IMR-90 (cell line): Measurements from ENCODE around the gene FAM20C. TPM values are rescaled to one million over a fixed set of nuclear protein-coding genes. Genes with fewer than 3 reads are reported as not detected.
A peak's percentile ranks its signal among the peaks of the same experiment; 100 is the strongest.

Experiments
- ATAC-seq: fragments of 200-7000 bp; cut with Tn5 transposase; 2 replicates; pipeline ENCODE4 v1.9.1; 2020; ENCODE audit warnings: low read depth, mild to moderate bottlenecking, moderate library complexity
- BruUV-seq: library from RNA; stranded (reverse); fragments of 400-500 nt; replicated peaks from 2 replicates; lab custom pipeline; 2021; lab: Mats Ljungman, UMichigan
- CTCF ChIA-PET: fragments of 300-600 bp; formaldehyde crosslinking; extraction: SDS; loops from one replicate; lab custom pipeline; 2021; ENCODE audit warnings: antibody characterized with exemption; lab: Yijun Ruan, JAX
- POLR2A ChIA-PET: fragments of 300-600 bp; sonication (Branson Sonifier 250); formaldehyde crosslinking; loops from one replicate; lab custom pipeline; 2022; ENCODE audit warnings: antibody characterized with exemption; ENCODE audit not compliant: unreplicated experiment; lab: Charles Lee
- DNase-seq: peaks from one replicate; pipeline ENCODE4 v3.0.0; 2013
- H2AFZ ChIP-seq: replicated peaks from 2 replicates; pipeline ENCODE3; 2013; ENCODE audit warnings: low read length, mild to moderate bottlenecking; ENCODE audit not compliant: poor library complexity
- H2AK5ac ChIP-seq: 2 replicates; pipeline ENCODE4 v1.6.1; 2013; ENCODE audit warnings: low read depth, low read length, inconsistent platforms
- H2AK9ac ChIP-seq: replicated peaks from 2 replicates; pipeline ENCODE3; 2013; ENCODE audit warnings: mild to moderate bottlenecking, low read depth, low read length, moderate library complexity; ENCODE audit not compliant: poor library complexity
- H2BK120ac ChIP-seq: 2 replicates; pipeline ENCODE4 v1.6.1; 2013; ENCODE audit warnings: low read depth, low read length, inconsistent platforms
- H2BK15ac ChIP-seq: 3 replicates; pipeline ENCODE4 v1.6.1; 2013; ENCODE audit warnings: low read depth, low read length, inconsistent platforms
- H2BK20ac ChIP-seq: 2 replicates; pipeline ENCODE4 v1.6.1; 2013; ENCODE audit warnings: low read depth, mild to moderate bottlenecking, inconsistent platforms, low read length, moderate library complexity
- H2BK5ac ChIP-seq: 2 replicates; pipeline ENCODE4 v1.6.1; 2013; ENCODE audit warnings: mild to moderate bottlenecking, low read depth, low read length, inconsistent platforms; ENCODE audit not compliant: poor library complexity, severe bottlenecking
- H3K14ac ChIP-seq: replicated peaks from 2 replicates; pipeline ENCODE4 v1.6.1; 2013; ENCODE audit warnings: low read depth, low read length, inconsistent platforms
- H3K18ac ChIP-seq: 2 replicates; pipeline ENCODE4 v1.6.1; 2013; ENCODE audit warnings: low read depth, low read length, control low read depth
- H3K23ac ChIP-seq: 2 replicates; pipeline ENCODE4 v1.6.1; 2013; ENCODE audit warnings: low read depth, low read length, inconsistent platforms
- H3K27ac ChIP-seq: 2 replicates; pipeline ENCODE4 v1.5.1; 2013; ENCODE audit warnings: mild to moderate bottlenecking, control low read depth, low read length; ENCODE audit not compliant: insufficient read depth
- H3K27me3 ChIP-seq: 2 replicates; pipeline ENCODE4 v1.6.1; 2013; ENCODE audit warnings: low read length; ENCODE audit not compliant: control insufficient read depth, insufficient read depth
- H3K36me3 ChIP-seq: 2 replicates; pipeline ENCODE4 v1.6.1; 2013; ENCODE audit warnings: low read length, mixed read lengths; ENCODE audit not compliant: control insufficient read depth, insufficient read depth
- H3K4ac ChIP-seq: 2 replicates; pipeline ENCODE4 v1.6.1; 2013; ENCODE audit warnings: low read depth, low read length, inconsistent platforms
- H3K4me1 ChIP-seq: 2 replicates; pipeline ENCODE4 v1.6.1; 2013; ENCODE audit warnings: low read length, mixed read lengths; ENCODE audit not compliant: control insufficient read depth, insufficient read depth
- H3K4me2 ChIP-seq: 2 replicates; pipeline ENCODE4 v1.6.1; 2013; ENCODE audit warnings: low read depth, mild to moderate bottlenecking, control low read depth, low read length, moderate library complexity
- H3K4me3 ChIP-seq: 2 replicates; pipeline ENCODE4 v1.5.1; 2013; ENCODE audit warnings: low read depth, mild to moderate bottlenecking, control low read depth, low read length, moderate library complexity; ENCODE audit not compliant: insufficient read depth
- H3K56ac ChIP-seq: 2 replicates; pipeline ENCODE4 v1.6.1; 2013; ENCODE audit warnings: low read length, inconsistent platforms; ENCODE audit not compliant: insufficient read depth; ENCODE audit errors: extremely low read depth
- H3K79me1 ChIP-seq, 2 experiments: 2 replicates each; pipeline ENCODE4 v1.6.1; 2013; ENCODE audit warnings: low read length in 2 of 2, inconsistent platforms in 1 of 2, low read depth in 1 of 2
- H3K9ac ChIP-seq: 2 replicates; pipeline ENCODE4 v1.6.1; 2013; ENCODE audit warnings: low read depth, low read length, control low read depth
- H3K9me1 ChIP-seq: 2 replicates; pipeline ENCODE4 v1.6.1; 2013; ENCODE audit warnings: low read length, inconsistent platforms; ENCODE audit not compliant: insufficient read depth
- H3K9me3 ChIP-seq: 2 replicates; pipeline ENCODE4 v1.6.1; 2013; ENCODE audit warnings: low read length; ENCODE audit not compliant: control insufficient read depth, insufficient read depth
- H4K20me1 ChIP-seq: 2 replicates; pipeline ENCODE4 v1.6.1; 2013; ENCODE audit warnings: low read length, inconsistent platforms; ENCODE audit not compliant: insufficient read depth
- H4K5ac ChIP-seq: 2 replicates; pipeline ENCODE4 v1.6.1; 2013; ENCODE audit warnings: mild to moderate bottlenecking, low read depth, low read length, control low read depth
- H4K8ac ChIP-seq, 2 experiments: 2 replicates each; pipeline ENCODE4 v1.6.1; 2013; ENCODE audit warnings: low read depth in 2 of 2, low read length in 2 of 2, control low read depth in 1 of 2, inconsistent platforms in 1 of 2
- H4K91ac ChIP-seq: 2 replicates; pipeline ENCODE4 v1.6.1; 2013; ENCODE audit warnings: low read depth, low read length, inconsistent platforms; ENCODE audit not compliant: insufficient read depth
- BHLHE40 ChIP-seq: fragments of 150-350 bp; IDR thresholded peaks from 2 replicates; pipeline ENCODE4 v1.6.1; 2016; ENCODE audit warnings: mild to moderate bottlenecking, low read depth, low read length
- CEBPB ChIP-seq: IDR thresholded peaks from 2 replicates; pipeline ENCODE4 v1.6.1; 2012; ENCODE audit warnings: low read depth, low read length, improper control_type of control experiment
- WGBS, 2 experiments: methylation state at CpG; one replicate each; pipeline versions ENCODE4 v1.1.5 to v1.1.7; 2013; ENCODE audit warnings: missing lambda C conversion rate in 2 of 2; ENCODE audit not compliant: insufficient read length in 1 of 2; ENCODE audit errors: extremely low coverage in 2 of 2; 5-methylcytosine and 5-hydroxymethylcytosine counted together
- dilution Hi-C: fragments of 300-500 bp; cut with HindIII; formaldehyde crosslinking; loops from one replicate; pipeline ENCODE4 v1.14.3; 2018; ENCODE audit warnings: low sequenced_read_pairs; ENCODE audit not compliant: unreplicated experiment
- in situ Hi-C: fragments of 300-500 bp; cut with MboI; formaldehyde crosslinking; loops from 3 replicates; pipeline ENCODE4 v1.14.3; 2019; ENCODE audit warnings: low sequenced_read_pairs, inconsistent platforms, mixed read lengths
- intact Hi-C: fragments of 100-400 bp; cut with micrococcal nuclease; formaldehyde crosslinking; loops from 2 replicates; pipeline ENCODE4 v1.10.0; 2022
- polyA plus RNA-seq, 3 experiments: library from polyadenylated mRNA; depleted of rRNA; stranded (reverse); fragments of >200 nt; gene quantifications; 2 replicates each; pipeline ENCODE4 v1.2.3, GENCODE V29; 2012; ENCODE audit warnings: low replicate concordance in 1 of 3
- total RNA-seq: library from RNA; depleted of rRNA; stranded (reverse); fragments of >200 nt; gene quantifications from 2 replicates; pipeline ENCODE4 v1.2.3, GENCODE V29; 2012
- TF ChIP-seq, protein P1 (sequence below): fragments of 150-350 bp; IDR thresholded peaks from 2 replicates; pipeline ENCODE4 v1.6.1; 2017; ENCODE audit warnings: mild to moderate bottlenecking, antibody characterized with exemption, low read length, low read depth

Gene FAM20C
- total and polyA plus RNA-seq, 2 of the 4 experiments (the other 2 are of a cell fraction), result 7.7 to 36.6 TPM

DNA sequence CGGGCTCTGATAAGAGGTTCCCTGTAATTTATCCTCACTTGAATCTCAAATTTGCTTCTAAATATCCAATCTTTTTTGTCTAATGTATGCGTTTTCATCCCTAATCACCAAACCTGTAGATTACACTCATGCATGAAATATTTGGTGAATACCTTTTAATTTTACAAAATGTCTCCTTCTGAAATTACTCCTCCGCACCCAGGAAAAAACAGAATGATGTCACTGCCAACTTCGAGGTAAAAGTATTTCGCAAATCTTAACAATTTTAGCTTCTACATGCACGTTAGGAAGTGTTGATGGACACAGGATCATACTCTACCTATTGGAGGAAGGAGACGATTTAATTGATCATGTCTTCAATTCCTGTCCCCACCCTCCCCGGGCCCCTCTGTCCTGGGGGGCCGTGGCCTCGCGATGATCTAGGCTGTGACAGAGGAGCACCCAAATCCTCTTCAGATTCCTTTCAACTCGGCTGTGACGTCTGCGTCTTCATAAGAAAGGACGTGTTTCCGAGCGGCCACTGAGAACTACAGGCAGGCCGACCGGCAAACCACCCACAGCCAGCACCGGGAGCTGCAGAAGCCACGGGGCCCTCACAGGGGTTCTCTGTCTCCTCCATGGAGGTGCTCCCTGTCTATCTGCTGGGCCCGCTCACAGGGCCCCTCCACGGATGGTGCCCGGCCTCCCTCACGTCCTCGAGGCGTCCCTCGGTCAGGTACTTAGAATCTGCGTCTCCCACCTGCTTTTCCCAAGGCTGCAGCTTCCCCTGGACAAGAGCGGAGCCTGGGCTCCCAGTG lies 8.7 kb upstream of the FAM20C start:
- H3K27me3 ChIP-seq, result peaks cover 7% of the 10 kb centered on the region
- H3K9me1 ChIP-seq, result no peaks in the 10 kb centered on the region
- in situ Hi-C loops (no loop called here), dilution Hi-C loops (no loop called here), intact Hi-C loops (no loop called here)
- H3K18ac ChIP-seq, result no peak overlapping the region
- WGBS, 2 experiments, result 85% methylated on average over 14 of the region's 30 CpGs; no CpG with 5 or more reads in 1 of the 2 experiments
- TF ChIP-seq BHLHE40, result no peak
- TF ChIP-seq CEBPB, result no peak
- TF ChIP-seq, protein P1, sequence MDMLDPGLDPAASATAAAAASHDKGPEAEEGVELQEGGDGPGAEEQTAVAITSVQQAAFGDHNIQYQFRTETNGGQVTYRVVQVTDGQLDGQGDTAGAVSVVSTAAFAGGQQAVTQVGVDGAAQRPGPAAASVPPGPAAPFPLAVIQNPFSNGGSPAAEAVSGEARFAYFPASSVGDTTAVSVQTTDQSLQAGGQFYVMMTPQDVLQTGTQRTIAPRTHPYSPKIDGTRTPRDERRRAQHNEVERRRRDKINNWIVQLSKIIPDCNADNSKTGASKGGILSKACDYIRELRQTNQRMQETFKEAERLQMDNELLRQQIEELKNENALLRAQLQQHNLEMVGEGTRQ, result no peak
- no peak for DNase-seq
- H3K9ac ChIP-seq, result no peak overlapping the region
- H3K4ac ChIP-seq, result no peak overlapping the region
- ChIA-PET CTCF (no interaction called here), POLR2A (no interaction called here)
- H2BK20ac ChIP-seq, result no peak overlapping the region
- H2BK120ac ChIP-seq, result no peak overlapping the region
- peak overlapping the region; percentile 73 for H2AK9ac ChIP-seq
- no peak overlapping the region for H2BK5ac ChIP-seq
- H3K79me1 ChIP-seq, result no peaks in the 10 kb centered on the region
- peaks cover 2% of the 10 kb centered on the region; the same call in 1 of the 2 replicates for H3K4me1 ChIP-seq
- no peak overlapping the region for H3K4me2 ChIP-seq
- H2AK5ac ChIP-seq, result no peak overlapping the region
- no peak overlapping the region for H2AFZ ChIP-seq
- no TSS peak for BruUV-seq
- H3K14ac ChIP-seq, result no peak overlapping the region
- no peak overlapping the region for H3K4me3 ChIP-seq
- no peak overlapping the region for H2BK15ac ChIP-seq
- ATAC-seq, result no peak
- no peak overlapping the region for H4K91ac ChIP-seq
- no peak overlapping the region for H4K5ac ChIP-seq
- H3K23ac ChIP-seq, result no peak overlapping the region
- H3K27ac ChIP-seq, result no peak overlapping the region
- H3K56ac ChIP-seq, result no peak overlapping the region
- H3K9me3 ChIP-seq, result no peaks in the 10 kb centered on the region
- H4K8ac ChIP-seq, result no peak overlapping the region
- H3K36me3 ChIP-seq, result no peaks in the 10 kb centered on the region
- no peaks in the 10 kb centered on the region for H4K20me1 ChIP-seq
